ENCODE results near the gene NOP16. TPM values are rescaled to one million over a fixed set of nuclear protein-coding genes. Genes with fewer than 3 reads are reported as not detected.

The NOP16 gene
- polyA plus RNA-seq, 2 of the 4 experiments (the other 2 are of a cell fraction), result 90.7 to 127 TPM

GRCh38 chr5:176418251-176418650, 29.9 kb upstream of the NOP16 start:
- ATAC-seq (no peak), DNase-seq (ENCODE audit: low read depth in 1 of 2, low spot score in 1 of 2) (peak in 1 of 2 experiments; percentile 21), FAIRE-seq (no peak)
- Histone ChIP-seq H3K4me2 (no peak overlapping the region), H3K4me3 (no peak overlapping the region), H3K27ac (no peak overlapping the region), H3K9me3 (peaks cover 4% of the 10 kb centered on the region; the same call in 1 of the 3 replicates), H3K4me1 (peaks cover 13% of the 10 kb centered on the region)
- 66% methylated on average over 9 of the region's 9 CpGs for WGBS (ENCODE audit: missing lambda C conversion rate)
- ChIA-PET POLR2A (interaction anchor here (0.8 to 3.3 kb wide), 2 partner anchors 29 to 119 kb away, joined by 3 to 14 read pairs; partner anchors contain the start of genes FAF2 and RNF44), CTCF (interaction anchor here (1.2 to 5.0 kb wide), 8 partner anchors 12 to 240 kb away, joined by 3 to 49 read pairs (median 20); partner anchors contain the start of genes FAF2 and RNF44)
- no peak for TF ChIP-seq ELK1 (IDR thresholded peaks at IDR 0.05; ENCODE audit: low read depth, low read length)

- DNase-seq (ENCODE audit: low read depth in 1 of 2, low spot score in 1 of 2) (no peak), ATAC-seq (peak in 1 of 2 experiments; percentile 7; a peak in 2 of 6 replicates), FAIRE-seq (no peak)
- Histone ChIP-seq H3K4me3 (no peak overlapping the region; the same call in 2 of the 3 replicates), H3K9me3 (peaks cover 4% of the 10 kb centered on the region; the same call in 1 of the 3 replicates), H3K27ac (peak overlapping the region; percentile 40 to 91), H3K4me1 (peaks cover 13% of the 10 kb centered on the region), H3K4me2 (peak overlapping the region; percentile 87)
- CTCF ChIA-PET, result interaction anchor here (0.6 to 5.0 kb wide), 42 partner anchors 10 to 906 kb away, joined by 3 to 49 read pairs (median 5); partner anchors contain the start of genes CDHR2, FAF2 and RNF44
- POLR2A ChIA-PET, result interaction anchor here (1.0 to 3.3 kb wide), 3 partner anchors 31 to 121 kb away, joined by 3 to 14 read pairs (median 7); partner anchors contain the start of genes FAF2 and RNF44
- TF ChIP-seq JUNB (IDR thresholded peaks at IDR 0.05) (no peak), KDM1A (IDR thresholded peaks at IDR 0.05; ENCODE audit: low read depth) (no peak), MYC (IDR thresholded peaks at IDR 0.05; ENCODE audit: borderline replicate concordance, low read length) (no peak)
- WGBS (ENCODE audit: missing lambda C conversion rate), result 83% methylated on average over 11 of the region's 11 CpGs
These were observed 28.6 kb upstream of the NOP16 start for GRCh38 chr5:176416965-176417364.

GRCh38 chr5:176415952-176416924, 27.8 kb upstream of the NOP16 start, which contains the start of gene CLTB:
CLTB (minus strand) TSS chr5:176416539; CDS start chr5:176416363, 176 bp downstream.
- Histone ChIP-seq H3K27ac (peak within 1 kb of the TSS; percentile 80 to 91), H3K4me2 (peak within 1 kb of the TSS; percentile 87), H3K9me3 (peaks cover 4% of the 10 kb centered on the region; the same call in 1 of the 3 replicates), H3K4me3 (peak within 1 kb of the TSS; percentile 94), H3K4me1 (peaks cover 16% of the 10 kb centered on the region)
- peak; percentile 95 to 97 for ATAC-seq
- POLR2A ChIA-PET, result interaction anchor here (1.0 to 3.3 kb wide), 3 partner anchors 31 to 122 kb away, joined by 3 to 14 read pairs (median 7); partner anchors contain the start of genes FAF2 and RNF44
- peak; percentile 77 to 87 for DNase-seq (ENCODE audit: low read depth in 1 of 2, low spot score in 1 of 2)
- FAIRE-seq, result no peak
- WGBS (ENCODE audit: missing lambda C conversion rate), result 6% methylated on average over 30 of the region's 107 CpGs
- CTCF ChIA-PET, result interaction anchor here (0.6 to 5.0 kb wide), 48 partner anchors 10 to 906 kb away, joined by 3 to 49 read pairs (median 4); partner anchors contain the start of genes CDHR2, FAF2, KIAA1191 and RNF44
- TF ChIP-seq CTCF (IDR thresholded peaks at IDR 0.05) (peak; percentile 99), FOSL2 (IDR thresholded peaks at IDR 0.05) (no peak), FOSL2 (CRISPR knock-in tag; IDR thresholded peaks at IDR 0.05) (peak; percentile 89), SREBF2 (IDR thresholded peaks at IDR 0.05) (no peak), HES2 (IDR thresholded peaks at IDR 0.05) (no peak), HOXB5 (CRISPR knock-in tag; IDR thresholded peaks at IDR 0.05) (peak; percentile 66; the same call in 1 of the 2 replicates), CBX2 (IDR thresholded peaks at IDR 0.05; ENCODE audit: borderline replicate concordance, low read depth) (no peak), REST (IDR thresholded peaks at IDR 0.05) (no peak), HDAC2 (IDR thresholded peaks at IDR 0.05) (no peak), E2F6 (IDR thresholded peaks at IDR 0.05; ENCODE audit: borderline replicate concordance, low read depth) (peak; percentile 94), GATA3 (IDR thresholded peaks at IDR 0.05; ENCODE audit: borderline replicate concordance) (no peak), CBX8 (IDR thresholded peaks at IDR 0.05) (no peak), TP53 (CRISPR knock-in tag; IDR thresholded peaks at IDR 0.05) (0 out of 2 replicates have a peak, but pooled peaks have one; percentile 77), MAX (IDR thresholded peaks at IDR 0.05) (peak; percentile 83), RAD21 (conservative IDR thresholded peaks at IDR 0.05 in 1 of 2, IDR thresholded peaks at IDR 0.05 in 1 of 2) (peak; percentile 79 to 97)
